SK-N-SH treated with all-trans-retinoic acid at 6 μM for 48 hours (cell line): Measurements from ENCODE around the gene DPEP2.
"Not testable (repeated sequence)": the region's sequence is repeated elsewhere in the genome, so short reads cannot be mapped to it uniquely, and the experiment has no call there.

Experiments
- ATAC-seq: fragments of 200-7000 bp; cut with Tn5 transposase; 3 replicates; pipeline ENCODE4 v1.9.1; 2020; ENCODE audit warnings: mild to moderate bottlenecking, moderate library complexity
- ARNTL ChIP-seq: fragments of 450-650 bp; formaldehyde crosslinking; IDR thresholded peaks from 2 replicates; pipeline ENCODE4 v1.5.0; 2020; ENCODE audit warnings: low read depth, mild to moderate bottlenecking, moderate library complexity, borderline replicate concordance
- CREB5 ChIP-seq: fragments of 250-450 bp; sonication (Bioruptor Pico); IDR thresholded peaks from 2 replicates; pipeline ENCODE4 v1.5.1; 2020; ENCODE audit warnings: low read depth, mild to moderate bottlenecking, moderate library complexity
- CSDC2 ChIP-seq: fragments of 250-450 bp; sonication (Bioruptor Pico); IDR thresholded peaks from 2 replicates; pipeline ENCODE4 v1.5.0; 2020; ENCODE audit warnings: mild to moderate bottlenecking, moderate library complexity
- ESRRG ChIP-seq: fragments of 250-450 bp; sonication (Bioruptor Pico); IDR thresholded peaks from 2 replicates; pipeline ENCODE4 v1.6.1; 2021; ENCODE audit warnings: mild to moderate bottlenecking
- GLIS3 ChIP-seq: fragments of 250-450 bp; sonication (Bioruptor Pico); IDR thresholded peaks from 2 replicates; pipeline ENCODE4 v1.5.0; 2020; ENCODE audit warnings: mild to moderate bottlenecking, moderate library complexity
- ISL1 ChIP-seq: fragments of 250-450 bp; sonication (Bioruptor Pico); IDR thresholded peaks from 2 replicates; pipeline ENCODE4 v2.1.2; 2022; ENCODE audit warnings: mild to moderate bottlenecking, moderate library complexity
- OSR1 ChIP-seq: fragments of 250-450 bp; sonication (Bioruptor Pico); IDR thresholded peaks from 2 replicates; pipeline ENCODE4 v1.8.0; 2022; ENCODE audit warnings: moderate library complexity, mild to moderate bottlenecking, inconsistent platforms
- PATZ1 ChIP-seq: fragments of 250-450 bp; sonication (Bioruptor Pico); IDR thresholded peaks from 2 replicates; pipeline ENCODE4 v1.8.0; 2020; ENCODE audit warnings: mild to moderate bottlenecking, moderate library complexity, borderline replicate concordance
- POU6F1 ChIP-seq: fragments of 250-450 bp; sonication (Bioruptor Pico); IDR thresholded peaks from 2 replicates; pipeline ENCODE4 v1.8.0; 2021; ENCODE audit warnings: low read depth, mild to moderate bottlenecking, moderate library complexity, borderline replicate concordance
- PPARA ChIP-seq: fragments of 250-450 bp; sonication (Bioruptor Pico); IDR thresholded peaks from 2 replicates; pipeline ENCODE4 v1.5.0; 2020; ENCODE audit warnings: mild to moderate bottlenecking, borderline replicate concordance
- RARB ChIP-seq: fragments of 250-450 bp; sonication (Bioruptor Pico); IDR thresholded peaks from 2 replicates; pipeline ENCODE4 v1.8.0; 2021; ENCODE audit warnings: mild to moderate bottlenecking, moderate library complexity
- SNAI2 ChIP-seq: fragments of 250-450 bp; sonication (Bioruptor Pico); IDR thresholded peaks from 2 replicates; pipeline ENCODE4 v1.5.0; 2020; ENCODE audit warnings: mild to moderate bottlenecking, moderate library complexity
- TCF4 ChIP-seq: fragments of 250-450 bp; sonication (Bioruptor Pico); IDR thresholded peaks from 2 replicates; pipeline ENCODE4 v1.8.0; 2021; ENCODE audit warnings: mild to moderate bottlenecking, moderate library complexity, borderline replicate concordance
- TOX ChIP-seq: fragments of 250-450 bp; sonication (Bioruptor Pico); IDR thresholded peaks from 2 replicates; pipeline ENCODE4 v1.8.0; 2021; ENCODE audit warnings: mild to moderate bottlenecking, moderate library complexity, borderline replicate concordance
- TSHZ2 ChIP-seq: fragments of 250-450 bp; sonication (Bioruptor Pico); IDR thresholded peaks from 2 replicates; pipeline ENCODE4 v1.5.0; 2020; ENCODE audit warnings: mild to moderate bottlenecking, moderate library complexity
- ZC3H10 ChIP-seq: fragments of 250-450 bp; sonication (Bioruptor Pico); IDR thresholded peaks from 2 replicates; pipeline ENCODE4 v1.5.1; 2021; ENCODE audit warnings: mild to moderate bottlenecking, moderate library complexity
- ZFP3 ChIP-seq: fragments of 250-450 bp; sonication (Bioruptor Pico); IDR thresholded peaks from 2 replicates; pipeline ENCODE4 v1.5.0; 2020; ENCODE audit warnings: mild to moderate bottlenecking, moderate library complexity
- ZFP30 ChIP-seq: fragments of 450-650 bp; formaldehyde crosslinking; IDR thresholded peaks from 2 replicates; pipeline ENCODE4 v1.5.0; 2022; ENCODE audit warnings: mild to moderate bottlenecking, moderate library complexity
- ZNF565 ChIP-seq: fragments of 450-650 bp; formaldehyde crosslinking; conservative IDR thresholded peaks from 2 replicates; pipeline ENCODE4 v1.5.0; 2020; ENCODE audit warnings: low read depth, mild to moderate bottlenecking, moderate library complexity
- ZNF70 ChIP-seq: fragments of 450-650 bp; formaldehyde crosslinking; IDR thresholded peaks from 2 replicates; pipeline ENCODE4 v1.5.0; 2020; ENCODE audit warnings: mild to moderate bottlenecking, moderate library complexity
- ZNF8 ChIP-seq: fragments of 450-650 bp; formaldehyde crosslinking; IDR thresholded peaks from 2 replicates; pipeline ENCODE4 v1.5.0; 2020; ENCODE audit warnings: mild to moderate bottlenecking, moderate library complexity

DPEP2 gene

GRCh38 chr16:68037841-68038597 lies 38.7 kb upstream of the DPEP2 start (continued):
- TF ChIP-seq POU6F1 (CRISPR knock-in tag) (no peak), ZFP30 (CRISPR knock-in tag) (no peak), PPARA (CRISPR knock-in tag) (no peak)

- TF ChIP-seq ARNTL (no peak), SNAI2 (no peak), ZNF8 (no peak), ZFP3 (CRISPR knock-in tag) (no peak), PATZ1 (CRISPR knock-in tag) (no peak), TSHZ2 (CRISPR knock-in tag) (no peak), ESRRG (no peak), CREB5 (CRISPR knock-in tag) (no peak), OSR1 (CRISPR knock-in tag) (no peak), ZNF70 (CRISPR knock-in tag) (no peak), ZC3H10 (CRISPR knock-in tag) (no peak), ZNF565 (CRISPR knock-in tag) (no peak), ZFP30 (CRISPR knock-in tag) (no peak), ISL1 (no peak), CSDC2 (CRISPR knock-in tag) (no peak), TCF4 (CRISPR knock-in tag) (no peak), TOX (CRISPR knock-in tag) (no peak), GLIS3 (CRISPR knock-in tag) (no peak)
- TF ChIP-seq, all 23 proteins: peak for 0
- ATAC-seq, result peak; percentile 60; the same call in 2 of the 3 replicates
Observed at GRCh38 chr16:68035227-68035626, 35.9 kb upstream of the DPEP2 start.

- no peak for ATAC-seq
- no peak for TF ChIP-seq SNAI2
- TF ChIP-seq, all 23 proteins: peak for 0
Observed at GRCh38 chr16:68033101-68033500, 33.8 kb upstream of the DPEP2 start.

- no peak for ATAC-seq
- TF ChIP-seq TSHZ2 (CRISPR knock-in tag), result no peak
- no peak for TF ChIP-seq POU6F1 (CRISPR knock-in tag)
- TF ChIP-seq TOX (CRISPR knock-in tag), result no peak
- TF ChIP-seq RARB (CRISPR knock-in tag), result no peak
- TF ChIP-seq ZNF565 (CRISPR knock-in tag), result no peak
- TF ChIP-seq ESRRG, result no peak
Observed at GRCh38 chr16:68031951-68032350, 32.7 kb upstream of the DPEP2 start.

- not testable (repeated sequence) for ATAC-seq
Observed at GRCh38 chr16:68030108-68030507, 30.8 kb upstream of the DPEP2 start.
